Left kidney (tissue), 2 donors: ENCODE results near the gene TIMD4. TPM values are rescaled to one million over a fixed set of nuclear protein-coding genes. Genes with fewer than 3 reads are reported as not detected.

Experiments
- DNase-seq: peaks from one replicate; pipeline ENCODE4 v3.0.0-alpha.2; 2013
- polyA plus RNA-seq: library from polyadenylated mRNA; unstranded; fragments of 120-200 nt; gene quantifications from one replicate; pipeline ENCODE4 v1.2.1, GENCODE V29; 2013; ENCODE audit not compliant: insufficient read length

Gene TIMD4
- polyA plus RNA-seq, 1 donor: 0.68 TPM

DNA sequence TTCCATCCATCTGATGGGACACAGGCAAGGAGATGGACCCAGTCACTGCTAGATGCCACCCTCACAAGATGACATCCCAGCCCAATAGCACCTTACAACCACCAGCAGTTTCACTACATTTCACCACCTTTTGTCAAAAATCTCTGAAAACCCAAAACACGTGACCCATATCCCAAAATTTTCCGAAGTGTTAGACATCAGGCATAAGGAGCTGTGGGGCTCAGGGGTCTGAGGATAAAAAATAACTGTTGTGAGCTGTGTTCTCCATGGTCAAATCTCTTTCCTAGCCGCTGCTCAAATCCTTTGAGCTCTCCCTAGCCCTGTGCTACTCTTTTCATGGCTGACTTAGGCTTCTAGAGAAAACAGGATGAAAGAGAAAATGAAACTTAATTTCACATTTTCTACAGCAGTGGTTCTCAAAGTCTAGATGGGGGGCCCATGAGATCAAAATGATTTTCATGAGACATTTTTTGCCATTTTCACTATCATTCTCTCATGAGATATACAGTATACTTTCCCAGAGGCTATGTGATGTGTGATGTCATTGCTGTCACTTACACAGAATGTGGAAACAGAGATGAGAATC lies 40.7 kb downstream of the TIMD4 start:
- DNase-seq: no peak

DNA sequence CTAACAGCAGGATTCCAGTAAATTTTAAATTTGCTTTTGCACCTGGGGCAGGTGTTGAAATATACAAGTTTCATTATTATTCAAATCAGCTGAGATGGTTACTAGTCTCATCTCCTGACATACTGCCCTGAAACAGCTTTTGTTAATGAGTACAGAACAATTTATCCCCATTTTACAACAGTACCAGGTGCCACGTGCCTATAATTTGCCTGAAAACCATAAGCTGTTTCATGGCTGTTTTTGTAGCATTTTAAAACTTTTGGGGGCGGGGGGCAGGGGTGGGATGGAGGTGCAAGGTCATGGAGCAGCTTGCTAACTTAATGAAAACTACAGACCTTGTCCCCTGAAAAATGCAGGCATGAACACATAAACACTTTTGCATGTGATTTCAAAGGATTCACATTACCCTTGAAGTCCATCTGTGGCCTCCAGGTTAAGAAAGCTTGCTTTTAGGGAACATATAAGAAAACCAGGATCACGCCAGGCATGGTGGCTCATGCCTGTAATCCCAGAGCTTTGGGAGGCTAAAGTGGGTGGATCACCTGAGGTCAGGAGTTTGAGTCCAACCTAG lies 42.1 kb downstream of the TIMD4 start:
- no peak for DNase-seq

DNA sequence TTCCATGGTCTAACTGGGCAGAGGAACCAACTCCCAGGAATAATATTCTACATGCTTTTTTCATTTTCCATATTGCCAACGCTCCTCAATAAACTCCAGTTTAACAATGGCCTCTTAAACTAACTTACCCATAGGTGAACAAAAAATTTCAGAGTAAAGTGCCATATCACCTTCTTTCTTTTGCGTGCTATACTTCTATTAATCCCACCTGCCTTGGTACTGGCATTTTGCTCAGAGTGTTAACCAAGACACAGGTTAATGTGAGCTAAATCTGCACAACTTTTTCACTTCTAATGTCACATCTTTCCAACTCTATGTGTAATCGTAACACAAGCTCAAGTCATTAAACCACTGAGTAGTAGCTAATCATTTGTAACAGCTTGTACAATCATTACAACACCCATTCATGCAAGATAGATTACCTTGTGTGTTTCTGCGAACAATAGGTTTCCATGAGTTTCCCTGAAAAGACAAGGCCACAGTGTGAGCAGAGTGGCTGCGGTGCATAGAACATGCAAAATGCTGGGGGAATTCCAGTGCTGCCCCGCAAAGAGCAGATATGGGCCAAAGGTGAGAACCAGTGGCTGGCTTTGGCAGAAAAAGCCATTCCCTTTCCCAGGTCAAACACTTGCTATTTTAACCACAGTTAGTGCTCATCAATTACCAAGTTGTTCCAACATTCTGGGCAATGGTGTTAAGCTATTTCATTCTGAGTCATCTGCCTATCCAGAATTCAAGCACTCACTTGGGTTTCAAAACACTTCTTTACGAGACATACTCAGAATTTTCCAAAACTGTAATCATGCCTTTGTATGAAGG lies 42.8 kb downstream of the TIMD4 start:
- DNase-seq: no peak

DNA sequence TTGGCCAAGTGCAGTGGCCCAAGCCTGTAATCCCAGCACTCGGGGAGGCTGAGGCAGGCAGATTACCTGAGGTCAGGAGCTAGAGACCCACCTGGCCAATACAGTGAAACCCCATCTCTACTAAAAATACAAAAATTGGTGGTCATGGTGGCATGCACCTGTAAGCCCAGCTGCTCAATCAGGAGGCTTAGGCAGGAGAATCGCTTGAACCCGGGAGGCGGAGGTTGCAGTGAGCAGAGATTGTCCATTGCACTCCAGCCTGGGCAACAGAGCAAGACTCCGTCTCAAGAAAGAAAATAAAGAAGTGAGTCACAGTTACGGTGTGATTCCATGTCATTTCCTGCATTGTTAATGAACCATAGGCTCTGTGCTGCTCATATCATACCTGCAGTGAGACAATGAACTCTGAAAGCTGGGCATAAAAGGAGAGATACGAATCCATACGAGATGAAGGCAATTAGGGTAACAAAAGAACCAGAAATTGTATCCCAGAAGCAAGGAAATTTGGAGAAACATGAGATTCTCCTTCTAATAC lies 44.6 kb downstream of the TIMD4 start:
- DNase-seq: no peak

GRCh38 chr5:156914371-156914737 lies 48.7 kb downstream of the TIMD4 start:
- DNase-seq: no peak

DNA sequence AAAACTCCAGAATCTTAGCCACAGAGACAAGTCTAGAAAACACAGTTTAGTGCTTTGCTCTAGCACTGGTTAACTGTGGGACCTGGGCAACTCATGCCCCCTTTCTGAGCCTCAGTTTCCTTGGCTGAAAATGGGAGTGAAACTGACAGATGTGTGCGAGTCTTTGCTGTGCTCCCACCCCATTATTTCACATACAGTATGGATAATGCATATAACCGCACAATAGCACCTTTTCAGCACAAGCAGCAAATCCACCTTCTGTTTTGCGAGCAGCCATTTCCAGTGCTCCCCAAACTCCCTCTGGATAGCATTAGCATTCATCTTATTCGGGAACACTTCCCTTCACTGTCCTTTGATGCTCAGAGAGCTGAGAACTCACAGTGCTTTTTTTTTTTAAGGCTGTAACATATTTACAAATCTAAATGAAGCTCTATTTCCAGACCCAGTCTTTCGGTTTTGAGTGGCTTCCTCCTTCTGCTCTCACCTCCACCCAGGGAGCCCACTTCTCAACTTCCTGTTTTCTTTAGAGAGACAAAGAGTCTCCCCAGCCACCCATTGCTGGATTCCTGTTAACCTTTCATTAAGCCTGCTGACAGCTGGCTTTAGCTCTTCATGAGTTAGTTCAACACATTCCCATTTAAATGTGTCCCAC lies 49.2 kb downstream of the TIMD4 start:
- no peak for DNase-seq

DNA sequence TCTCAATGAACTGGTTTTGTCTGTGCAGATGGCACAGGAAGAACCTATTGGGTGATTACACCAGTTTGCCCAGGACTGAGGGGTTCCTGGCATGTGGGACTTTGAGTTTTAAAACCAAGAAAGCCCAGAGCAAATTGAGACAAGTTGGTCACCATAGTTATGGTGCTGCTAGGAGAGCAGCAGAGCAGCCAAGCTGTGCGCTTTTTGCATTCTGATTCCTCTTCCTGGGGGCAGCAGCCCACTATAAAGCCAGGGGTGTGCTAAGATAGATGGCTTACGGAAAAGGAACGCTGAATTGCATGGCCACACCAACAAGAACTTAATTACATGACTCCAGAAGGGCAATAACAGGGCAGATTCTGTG lies 49.7 kb downstream of the TIMD4 start:
- no peak for DNase-seq

- DNase-seq: no peak
Measured at GRCh38 chr5:156912869-156913268, 50.2 kb downstream of the TIMD4 start.

DNA sequence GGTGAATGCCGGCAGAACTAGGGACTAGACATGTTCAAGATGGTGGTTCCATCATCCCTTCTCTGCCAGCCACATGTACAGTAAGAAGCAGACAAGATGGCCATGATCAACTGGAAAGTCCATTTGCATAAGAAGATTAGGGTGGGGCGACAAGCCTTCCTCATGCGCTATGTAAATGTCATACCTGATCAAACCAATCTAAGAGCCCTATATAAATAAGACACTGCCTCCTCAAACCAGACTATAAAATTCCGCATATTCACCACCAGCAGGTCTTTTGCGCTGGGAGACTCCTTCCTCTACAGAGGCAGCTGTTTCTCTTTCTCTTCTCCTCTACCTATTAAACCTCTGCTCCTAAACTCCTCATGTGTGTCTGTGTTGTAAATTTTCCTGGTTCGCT lies 53.8 kb downstream of the TIMD4 start:
- DNase-seq: no peak

GRCh38 chr5:156907667-156908066 lies 55.4 kb downstream of the TIMD4 start:
- DNase-seq: no peak

- DNase-seq: no peak
Measured at GRCh38 chr5:156906807-156907206, 56.2 kb downstream of the TIMD4 start.

DNA sequence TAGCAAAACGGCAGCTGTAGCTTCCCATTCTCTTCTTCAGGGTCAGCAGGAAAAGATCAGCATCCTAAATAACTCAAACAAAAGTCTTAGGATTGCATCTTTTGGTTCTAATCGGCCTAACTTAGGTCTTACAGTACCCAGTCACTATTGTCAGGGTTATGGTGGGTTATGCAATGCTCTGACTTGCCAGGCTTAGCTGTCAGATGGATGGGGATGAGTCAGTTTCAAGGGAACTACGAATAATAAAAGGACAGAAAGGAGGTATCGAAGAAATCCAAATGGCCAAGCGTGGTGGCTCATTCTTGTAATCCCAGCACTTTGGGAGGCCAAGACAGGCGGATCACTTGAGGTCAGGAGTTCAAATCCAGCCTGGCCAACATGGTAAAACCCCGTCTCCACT lies 66.5 kb downstream of the TIMD4 start:
- no peak for DNase-seq

DNA sequence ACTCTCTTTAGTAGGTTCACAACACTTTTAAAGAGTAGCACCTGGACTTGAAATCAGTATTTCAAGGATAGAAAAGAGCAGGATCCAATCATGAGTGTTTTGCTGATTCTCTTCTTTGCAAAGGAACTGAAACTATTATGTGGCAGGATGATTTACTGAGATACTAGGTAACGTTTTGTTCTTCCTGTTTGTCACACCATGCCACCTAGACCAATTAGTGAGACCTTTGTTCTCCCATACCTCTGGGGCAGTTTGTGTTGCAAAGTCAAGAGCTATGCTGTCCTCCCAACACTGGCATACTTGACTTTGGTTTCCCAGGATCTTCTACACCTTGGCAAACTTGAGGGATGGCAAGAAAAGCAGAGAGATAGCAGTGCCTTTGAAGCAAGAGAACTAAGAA lies 69.5 kb downstream of the TIMD4 start:
- no peak for DNase-seq

- DNase-seq: no peak
Measured at GRCh38 chr5:156892864-156893263, 70.2 kb downstream of the TIMD4 start.

GRCh38 chr5:156892223-156892622 lies 70.8 kb downstream of the TIMD4 start:
- no peak for DNase-seq

DNA sequence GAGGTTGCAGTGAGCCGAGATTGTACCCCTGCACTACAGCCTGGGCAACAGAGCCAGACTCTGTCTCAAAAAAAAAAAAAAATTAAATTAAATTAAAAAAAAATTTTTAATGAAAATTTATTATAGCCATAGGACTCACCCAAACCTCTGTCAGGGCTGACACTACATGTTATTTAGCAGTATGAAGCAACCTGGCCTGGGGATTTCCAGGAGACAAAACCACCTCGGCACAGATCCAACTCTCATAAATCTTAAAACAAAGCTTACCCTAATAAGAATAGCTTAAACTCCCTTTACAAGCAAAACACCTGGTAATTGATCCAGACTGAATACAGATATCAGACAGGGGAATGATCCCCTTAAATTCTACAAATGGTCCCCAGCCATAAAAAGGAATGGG lies 74.5 kb downstream of the TIMD4 start:
- no peak for DNase-seq

- no peak for DNase-seq
Measured at GRCh38 chr5:156883316-156883875, 79.6 kb downstream of the TIMD4 start.

- no peak for DNase-seq
Measured at GRCh38 chr5:156879665-156880285, 83.3 kb downstream of the TIMD4 start.

- DNase-seq: no peak
Measured at GRCh38 chr5:156871212-156871611, 91.8 kb downstream of the TIMD4 start.

GRCh38 chr5:156870498-156870839 lies 92.6 kb downstream of the TIMD4 start:
- no peak for DNase-seq
